CD4-positive, alpha-beta T cell treated with Interleukin-21 for 1 hour (primary cell): Measurements from ENCODE around the gene ZSWIM6.

Source experiments
- DNase-seq: peaks from one replicate; pipeline ENCODE4 v3.0.0-alpha.2; 2020

The ZSWIM6 gene

GRCh38 chr5:61567337-61567736 lies 235.3 kb downstream of the ZSWIM6 start:
- no peak for DNase-seq

- DNase-seq: no peak
Measured at GRCh38 chr5:61569353-61569752, 237.3 kb downstream of the ZSWIM6 start.

DNA sequence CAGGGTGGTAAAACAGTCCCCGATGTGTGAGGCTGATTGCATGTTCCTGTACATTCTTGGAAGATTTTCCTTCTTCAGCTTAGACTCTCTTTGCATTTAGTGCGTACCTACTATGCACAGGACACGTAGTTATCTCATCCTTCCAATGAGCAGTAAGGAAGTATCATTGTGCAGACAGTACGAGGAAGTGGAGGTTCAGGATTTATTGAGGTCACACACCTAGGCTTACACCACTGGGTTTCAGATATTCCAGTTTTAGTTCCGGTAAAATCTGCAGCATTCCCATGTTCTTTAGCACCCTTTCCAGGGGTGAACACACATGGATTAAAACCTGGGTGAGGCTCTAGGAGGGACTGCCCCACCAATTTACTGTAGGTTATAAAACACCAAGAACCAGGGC lies 238.7 kb downstream of the ZSWIM6 start:
- DNase-seq: no peak

DNA sequence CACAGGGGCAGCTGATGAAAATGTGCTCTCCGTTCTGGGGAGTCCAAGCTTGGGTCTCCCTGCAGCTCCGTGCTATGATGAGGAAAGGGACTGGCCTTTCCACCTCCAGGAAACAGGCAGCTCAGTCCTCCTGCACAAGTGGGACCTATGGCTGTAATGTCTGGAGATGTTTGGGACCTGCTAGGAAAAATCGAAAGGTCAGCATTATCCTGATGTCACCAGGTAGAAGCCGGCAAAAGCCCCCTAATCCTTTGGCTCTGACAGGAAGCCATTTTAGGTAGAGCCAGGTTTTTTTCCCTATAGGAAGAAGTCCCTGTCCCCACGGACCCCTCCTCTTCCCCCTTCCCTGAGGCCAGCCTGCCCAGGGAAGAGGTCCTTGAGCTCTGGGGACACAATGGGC lies 240.9 kb downstream of the ZSWIM6 start:
- no peak for DNase-seq

- no peak for DNase-seq
Measured at GRCh38 chr5:61575103-61575502, 243.0 kb downstream of the ZSWIM6 start.

DNA sequence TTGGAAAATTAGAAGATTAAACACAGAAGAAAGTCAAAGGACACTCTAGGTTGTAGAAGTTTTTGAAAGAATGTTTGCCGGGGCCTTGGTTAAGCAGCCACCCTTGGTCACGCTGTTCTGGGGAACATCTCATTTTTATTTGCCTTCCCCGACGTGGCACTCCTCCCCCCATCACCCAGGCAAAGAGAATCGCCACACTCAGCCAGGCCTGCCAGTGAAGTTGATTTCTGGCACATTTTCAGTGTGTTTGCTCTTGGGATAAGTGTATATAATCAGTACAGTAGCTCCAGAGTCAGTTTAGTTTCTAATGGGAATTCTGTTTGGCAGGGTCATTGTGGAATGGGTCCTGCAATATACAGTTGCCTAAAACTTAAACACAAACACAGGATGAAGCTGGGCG lies 243.5 kb downstream of the ZSWIM6 start:
- DNase-seq: no peak

DNA sequence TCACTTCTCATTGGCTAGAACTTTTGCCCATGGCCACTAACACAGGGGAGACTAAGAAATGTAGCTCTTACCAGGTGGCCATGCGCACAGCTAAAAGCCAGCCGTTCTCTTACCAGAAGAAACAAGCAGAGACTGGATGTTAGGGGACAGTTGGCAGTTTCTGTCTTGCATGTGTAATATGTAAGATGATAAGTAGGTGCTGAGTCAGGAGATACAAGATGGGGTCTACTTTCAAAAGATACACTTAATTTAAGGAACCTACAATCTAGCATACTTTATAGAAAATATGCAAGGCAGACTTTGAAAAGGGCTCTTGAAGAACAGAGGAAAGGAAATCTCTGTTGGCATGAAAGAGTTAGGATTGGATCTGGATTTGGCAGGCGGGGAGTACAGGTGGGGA lies 244.5 kb downstream of the ZSWIM6 start:
- DNase-seq: no peak

GRCh38 chr5:61578858-61579503 lies 246.9 kb downstream of the ZSWIM6 start:
- no peak for DNase-seq

DNA sequence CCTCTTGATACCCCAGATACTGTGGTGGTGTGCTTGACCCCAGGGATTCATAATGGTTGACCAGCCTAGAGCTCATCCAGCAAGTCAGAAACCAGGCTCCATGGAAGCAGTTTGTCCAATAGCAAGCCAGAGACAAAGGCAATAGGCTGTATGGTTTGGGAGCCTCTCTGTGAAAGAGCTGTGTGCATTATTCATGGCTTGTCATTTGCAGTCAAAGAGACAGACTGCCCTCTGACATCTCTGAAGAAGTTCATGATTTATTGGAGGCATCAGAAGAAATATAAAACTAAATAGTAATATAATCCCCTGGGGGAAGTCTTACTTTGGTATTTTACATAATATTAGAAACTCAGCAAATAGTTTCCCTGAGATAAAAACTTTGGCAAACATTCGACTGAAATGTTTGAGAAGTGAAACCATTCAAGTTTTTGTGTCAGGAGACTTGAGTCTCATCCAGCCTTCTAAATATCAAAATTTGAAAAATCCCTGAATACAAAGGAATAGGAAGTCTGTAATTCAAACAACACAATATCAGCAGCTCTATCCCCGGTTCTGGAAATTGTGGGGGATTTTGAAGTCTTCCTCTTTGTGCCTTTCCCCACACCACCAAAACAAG lies 250.3 kb downstream of the ZSWIM6 start:
- DNase-seq: no peak

DNA sequence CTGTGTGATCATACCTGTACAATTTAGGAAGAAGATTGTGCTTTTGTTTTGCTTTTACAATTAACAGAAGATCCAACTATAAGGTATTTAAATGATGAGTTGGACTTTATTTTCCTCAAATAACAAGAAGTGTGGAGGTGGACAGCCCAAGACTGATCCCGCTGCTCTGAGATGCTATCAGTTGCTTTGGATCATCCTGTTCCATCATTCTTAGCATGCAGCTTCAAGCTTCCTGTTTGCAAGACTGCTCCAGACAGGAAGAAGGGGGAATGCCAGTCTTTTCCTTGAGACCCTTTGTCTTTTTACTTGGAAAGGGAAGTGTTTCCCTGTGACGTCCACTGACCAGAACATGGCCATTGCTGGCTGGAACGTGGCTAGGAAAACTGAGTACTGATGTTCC lies 250.8 kb downstream of the ZSWIM6 start:
- DNase-seq: no peak

DNA sequence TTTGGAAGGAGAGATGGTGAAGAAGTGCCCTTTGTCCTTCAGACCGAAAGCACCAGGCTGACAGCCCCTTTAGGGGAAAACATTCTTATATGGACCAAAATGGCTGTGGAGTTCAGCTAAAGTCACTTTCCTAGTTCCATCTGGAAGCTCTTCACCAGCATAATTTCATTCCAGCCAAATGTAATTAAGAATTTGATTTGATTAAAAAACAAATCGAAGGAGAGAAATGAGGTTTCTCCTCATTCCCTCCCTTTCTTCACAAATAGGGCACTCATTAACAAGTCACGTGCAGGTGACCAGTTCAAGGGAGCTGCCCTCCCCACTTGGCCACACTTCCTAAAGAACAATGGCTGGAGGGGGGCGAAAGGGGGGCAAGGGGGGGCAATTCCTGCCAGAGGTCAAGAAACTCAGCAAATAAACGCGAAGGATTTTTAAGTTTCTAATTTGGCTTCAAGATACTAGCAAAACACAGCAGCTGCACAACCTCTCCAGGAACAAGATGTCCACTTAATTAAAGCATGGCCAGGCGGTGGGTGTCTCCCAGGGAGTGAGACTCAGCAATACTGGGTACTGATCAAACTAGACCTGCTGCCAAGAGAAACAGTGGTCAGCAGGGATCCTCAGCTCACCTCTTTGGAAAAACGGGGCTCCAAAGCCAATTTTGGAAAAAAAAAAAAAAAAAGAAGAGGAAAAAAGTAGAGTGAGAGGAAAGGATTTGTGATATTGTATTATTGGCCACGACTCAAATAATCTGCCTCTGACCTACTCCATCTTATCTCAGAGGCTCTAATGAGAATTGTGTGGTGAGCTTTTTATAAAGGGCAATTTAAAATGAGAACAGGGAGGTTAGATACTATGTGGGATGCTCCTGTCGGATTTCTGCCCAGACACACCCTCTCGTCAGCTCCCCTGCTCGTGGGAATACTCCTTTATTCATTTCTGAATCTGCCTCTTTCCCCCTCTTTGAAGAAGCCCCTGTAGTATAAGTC lies 254.3 kb downstream of the ZSWIM6 start:
- no peak for DNase-seq

DNA sequence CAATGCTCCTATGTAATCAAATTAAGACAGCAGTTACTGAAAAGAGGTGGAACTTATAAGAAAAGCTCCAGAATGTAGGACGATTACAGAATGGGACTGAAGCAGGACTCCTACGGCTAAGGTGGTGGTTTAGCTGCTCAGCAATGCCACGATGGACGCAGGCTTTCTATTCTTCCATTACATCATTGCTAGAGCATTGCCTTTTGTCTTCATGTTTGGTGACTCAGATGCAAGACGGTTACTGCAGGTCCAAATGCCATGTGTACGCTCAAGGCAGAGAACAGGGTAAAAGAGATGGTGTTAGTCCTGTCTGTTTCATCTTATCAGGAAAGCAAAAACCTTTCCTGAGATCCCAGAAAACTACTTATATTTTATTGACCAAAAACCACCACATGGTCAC lies 255.1 kb downstream of the ZSWIM6 start:
- DNase-seq: no peak

DNA sequence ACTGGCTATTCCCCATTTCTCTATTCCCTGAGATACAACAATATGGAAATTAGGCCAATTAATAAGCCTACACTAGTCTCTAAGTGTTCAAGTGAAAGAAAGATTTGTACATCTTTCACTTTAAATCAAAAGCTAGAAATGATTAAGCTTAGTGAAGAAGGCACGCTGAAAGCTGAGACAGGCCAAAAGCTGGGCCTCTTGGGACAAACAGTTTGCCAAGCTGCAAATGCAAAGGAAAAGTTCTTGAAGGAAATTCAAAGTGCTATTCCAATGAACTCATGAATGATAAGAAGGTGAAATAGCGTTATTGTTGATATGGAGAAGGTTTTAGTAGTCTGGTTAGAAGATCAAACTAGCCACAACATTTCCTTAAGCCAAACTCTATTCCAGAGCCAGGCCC lies 256.2 kb downstream of the ZSWIM6 start:
- no peak for DNase-seq

- no peak for DNase-seq
Measured at GRCh38 chr5:61589946-61590345, 257.9 kb downstream of the ZSWIM6 start.

GRCh38 chr5:61590473-61590872 lies 258.4 kb downstream of the ZSWIM6 start:
- DNase-seq: no peak

- no peak for DNase-seq
Measured at GRCh38 chr5:61591859-61592258, 259.8 kb downstream of the ZSWIM6 start.

DNA sequence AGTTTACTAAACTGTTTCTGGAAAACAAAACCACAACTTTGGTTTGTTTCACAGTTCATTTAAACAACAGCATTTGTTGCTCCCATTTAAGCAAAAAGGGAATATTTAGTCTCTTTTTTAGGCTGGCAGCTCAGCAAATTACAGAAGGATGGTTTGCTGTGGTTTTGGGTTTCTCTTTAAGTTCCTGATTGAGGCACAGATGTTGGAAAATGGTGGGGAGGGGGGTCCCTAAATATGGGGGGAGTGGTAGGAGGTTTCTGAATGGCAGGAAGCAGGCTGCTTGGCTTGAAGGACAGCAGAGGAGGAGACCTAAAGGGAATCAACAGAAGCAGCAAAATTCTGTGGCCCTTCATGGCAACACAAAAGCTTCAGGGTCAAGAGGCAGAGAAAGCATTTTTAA lies 263.4 kb downstream of the ZSWIM6 start:
- DNase-seq: no peak
